Mucosa of descending colon (tissue), 3 donors: Measurements from ENCODE around the gene NR2F1-AS1. TPM values are rescaled to one million over a fixed set of nuclear protein-coding genes. Genes with fewer than 3 reads are reported as not detected.

ENCODE experiments used
- ATAC-seq: fragments of 200-7000 bp; cut with Tn5 transposase; one replicate; pipeline ENCODE4 v1.9.1; 2020; ENCODE audit warnings: mild to moderate bottlenecking, moderate library complexity
- DNase-seq, 3 donors: peaks; one replicate each; pipeline ENCODE4 v3.0.0-alpha.2; 2020
- H3K36me3 ChIP-seq: fragments of 200-600 bp; one replicate; pipeline ENCODE4 v1.8.0; 2021; ENCODE audit warnings: low read depth, mild to moderate bottlenecking
- H3K4me1 ChIP-seq: fragments of 200-600 bp; one replicate; pipeline ENCODE4 v1.8.0; 2021; ENCODE audit warnings: low read depth, mild to moderate bottlenecking
- H3K4me3 ChIP-seq: fragments of 200-600 bp; one replicate; pipeline ENCODE4 v1.8.0; 2021; ENCODE audit warnings: mild to moderate bottlenecking
- H3K9me3 ChIP-seq: fragments of 200-600 bp; one replicate; pipeline ENCODE4 v1.8.0; 2021; ENCODE audit warnings: mild to moderate bottlenecking
- CTCF ChIP-seq: fragments of 200-600 bp; IDR thresholded peaks from one replicate; pipeline ENCODE4 v1.8.0; 2022; ENCODE audit warnings: antibody characterized with exemption, mild to moderate bottlenecking
- intact Hi-C, 2 donors: fragments of 100-400 bp; cut with DNase I in 1 of 2; cut with micrococcal nuclease in 1 of 2; formaldehyde crosslinking; loops; one replicate each; pipeline versions ENCODE4 v1.11.0 to v1.11.1; 2022; cut with DNase I, micrococcal nuclease
- total RNA-seq, 3 donors: library from RNA; stranded (reverse); fragmentation: NEBNext Ultra II Directional in 2 of 3; extraction: Animal tissue kit (Norgen Biotek cat#: 25700) in 2 of 3; gene quantifications; one replicate each; pipeline versions ENCODE4 v1.2.1 to v1.2.4, GENCODE V29; 2021 to 2023
- donor health status: DM: no; HTN: no; CAD: no; lungs with moderate emphysema.
- donor health status: DM: no; HTN: no; CAD: no.
- donor health status: DM: no; HTN: yes; CAD: no.

Gene NR2F1-AS1
- total RNA-seq, 3 donors from 2014 or later, result 1.5 to 5.7 (median 2.2) TPM

- no peak overlapping the region for H3K4me3 ChIP-seq
- intact Hi-C loops, result no loop called here
- peaks cover 9% of the 10 kb centered on the region for H3K4me1 ChIP-seq
- TF ChIP-seq CTCF, result no peak
- H3K9me3 ChIP-seq, result no peaks in the 10 kb centered on the region
- DNase-seq (peak; percentile 75 to 82 (median 81)), ATAC-seq (peak; percentile 96)
- H3K36me3 ChIP-seq, result no peaks in the 10 kb centered on the region
Measured at GRCh38 chr5:93620487-93621326, 39.7 kb upstream of the NR2F1-AS1 start.

DNA sequence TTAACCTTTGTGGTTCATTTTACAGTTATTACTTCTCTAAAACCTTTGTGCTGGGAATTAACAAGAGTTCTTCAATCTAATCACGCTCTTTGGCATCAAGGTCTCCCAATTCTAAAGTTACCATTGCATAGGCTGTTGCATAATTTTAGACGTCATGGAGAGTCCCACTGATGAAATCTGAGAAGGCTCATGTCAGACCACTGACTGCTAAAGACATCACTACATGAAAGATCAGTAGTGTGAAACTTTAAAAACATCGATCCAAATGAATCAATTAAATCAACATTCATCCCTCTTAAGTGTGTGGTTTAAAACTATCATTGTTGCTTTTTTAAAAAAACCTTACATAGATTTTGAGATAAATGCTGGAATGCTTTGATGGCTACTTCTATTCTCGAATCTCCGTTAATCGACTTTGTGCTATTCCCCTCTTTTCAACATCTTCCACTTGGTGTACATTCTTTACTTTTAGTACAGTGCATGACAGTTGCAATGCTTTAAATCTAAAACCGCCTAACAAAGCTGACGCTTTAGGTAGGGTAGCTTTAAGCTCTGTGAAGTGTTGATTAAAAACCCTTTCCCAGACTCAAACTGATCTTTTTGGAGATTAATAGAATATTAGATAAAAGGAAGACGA lies 35.6 kb upstream of the NR2F1-AS1 start:
- Histone ChIP-seq H3K9me3 (no peaks in the 10 kb centered on the region), H3K36me3 (no peaks in the 10 kb centered on the region), H3K4me1 (peaks cover 5% of the 10 kb centered on the region), H3K4me3 (no peak overlapping the region)
- DNase-seq, result no peak
- no peak for TF ChIP-seq CTCF
- ATAC-seq, result no peak
- intact Hi-C loops, result loop anchor here in 1 of 2 donors (10.0 kb wide), 1 partner anchor 188 kb away; no protein-coding TSS in a partner anchor

DNA sequence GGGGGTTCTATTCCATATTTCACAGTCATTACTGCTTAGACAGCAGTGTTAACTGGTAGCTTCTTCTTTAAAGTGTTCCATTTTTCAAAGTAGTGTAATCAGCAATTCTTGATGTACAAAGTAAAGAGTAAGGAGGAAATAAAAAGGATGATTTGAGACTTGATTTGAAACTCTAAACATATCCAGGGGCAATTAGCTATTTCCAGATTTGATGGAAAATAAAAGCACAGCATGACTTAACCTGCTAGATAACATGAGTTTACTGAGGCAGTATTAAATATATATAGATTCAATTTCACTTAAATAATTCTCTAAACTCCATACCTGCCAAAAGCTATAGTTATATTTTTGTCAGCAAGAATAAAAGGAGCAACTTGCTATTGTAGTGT lies 31.8 kb upstream of the NR2F1-AS1 start:
- no peak overlapping the region for H3K4me3 ChIP-seq
- H3K4me1 ChIP-seq, result no peaks in the 10 kb centered on the region
- DNase-seq (no peak), ATAC-seq (no peak)
- intact Hi-C loops, result loop anchor here in 1 of 2 donors (10.0 kb wide), 1 partner anchor 192 kb away; no protein-coding TSS in a partner anchor
- H3K9me3 ChIP-seq, result no peaks in the 10 kb centered on the region
- no peaks in the 10 kb centered on the region for H3K36me3 ChIP-seq
- no peak for TF ChIP-seq CTCF

GRCh38 chr5:93611976-93612854 lies 31.2 kb upstream of the NR2F1-AS1 start:
- H3K9me3 ChIP-seq, result no peaks in the 10 kb centered on the region
- no peaks in the 10 kb centered on the region for H3K4me1 ChIP-seq
- no peak for TF ChIP-seq CTCF
- intact Hi-C loops, result loop anchor here in 1 of 2 donors (10.0 kb wide), 1 partner anchor 193 kb away; no protein-coding TSS in a partner anchor
- ATAC-seq (peak; percentile 58), DNase-seq (peak in 2 of 3 donors; percentile 34 to 44)
- no peak overlapping the region for H3K4me3 ChIP-seq
- no peaks in the 10 kb centered on the region for H3K36me3 ChIP-seq

- ATAC-seq, result no peak
- intact Hi-C loops, result loop anchor here in 1 of 2 donors (10.0 kb wide), 1 partner anchor 193 kb away; no protein-coding TSS in a partner anchor
- no peak for TF ChIP-seq CTCF
- DNase-seq, result no peak
- Histone ChIP-seq H3K36me3 (no peaks in the 10 kb centered on the region), H3K9me3 (no peaks in the 10 kb centered on the region), H3K4me3 (no peak overlapping the region), H3K4me1 (no peaks in the 10 kb centered on the region)
Measured at GRCh38 chr5:93611273-93611975, 30.4 kb upstream of the NR2F1-AS1 start.
